ENCODE measurements around the gene ULK4. TPM values are rescaled to one million over a fixed set of nuclear protein-coding genes. Genes with fewer than 3 reads are reported as not detected.

The ULK4 gene
- polyA plus RNA-seq, 1 of the 3 experiments (the other 2 are of a cell fraction): 6.2 TPM

DNA sequence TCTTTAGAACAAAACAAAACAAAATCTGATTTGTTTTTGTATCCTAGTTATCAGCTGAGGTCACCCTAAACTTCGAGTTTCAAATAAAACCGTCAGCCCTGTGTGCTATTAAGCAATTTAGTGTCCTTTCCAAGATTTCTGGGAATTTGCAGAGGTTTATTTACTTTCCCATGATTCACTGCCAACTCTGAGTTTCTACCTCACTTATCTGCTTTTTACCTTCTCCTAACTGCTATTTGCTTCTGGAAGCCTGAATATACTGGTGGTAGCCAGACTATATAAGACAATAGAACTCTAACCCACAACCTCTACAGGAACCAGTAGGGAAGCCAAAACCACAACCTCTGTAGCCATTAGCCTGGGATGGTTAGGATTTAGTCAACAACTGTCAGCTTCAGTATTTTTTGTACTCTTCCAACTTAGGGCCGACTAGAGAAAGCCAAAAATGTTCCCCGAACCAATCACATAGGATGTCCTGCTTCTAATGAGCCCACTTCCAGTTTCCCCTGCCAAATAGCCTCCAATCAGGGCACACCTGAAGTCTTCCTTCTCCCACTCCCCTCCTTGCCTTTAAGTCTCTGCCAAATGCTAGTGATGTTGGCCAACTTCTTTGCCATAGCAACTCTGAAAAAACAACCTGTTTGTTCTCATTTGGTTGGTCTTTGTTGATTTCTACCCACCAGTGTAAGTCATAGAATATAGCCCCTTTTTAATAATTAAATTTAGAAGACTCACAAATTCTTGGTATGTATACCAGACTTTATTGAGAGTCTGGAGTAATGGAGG, 273.1 kb downstream of the ULK4 start (continued):
- TF ChIP-seq, protein P1, sequence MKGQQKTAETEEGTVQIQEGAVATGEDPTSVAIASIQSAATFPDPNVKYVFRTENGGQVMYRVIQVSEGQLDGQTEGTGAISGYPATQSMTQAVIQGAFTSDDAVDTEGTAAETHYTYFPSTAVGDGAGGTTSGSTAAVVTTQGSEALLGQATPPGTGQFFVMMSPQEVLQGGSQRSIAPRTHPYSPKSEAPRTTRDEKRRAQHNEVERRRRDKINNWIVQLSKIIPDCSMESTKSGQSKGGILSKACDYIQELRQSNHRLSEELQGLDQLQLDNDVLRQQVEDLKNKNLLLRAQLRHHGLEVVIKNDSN (IDR thresholded peaks at IDR 0.05; ENCODE audit: borderline replicate concordance, low read depth): no peak
- TF ChIP-seq, protein P2, sequence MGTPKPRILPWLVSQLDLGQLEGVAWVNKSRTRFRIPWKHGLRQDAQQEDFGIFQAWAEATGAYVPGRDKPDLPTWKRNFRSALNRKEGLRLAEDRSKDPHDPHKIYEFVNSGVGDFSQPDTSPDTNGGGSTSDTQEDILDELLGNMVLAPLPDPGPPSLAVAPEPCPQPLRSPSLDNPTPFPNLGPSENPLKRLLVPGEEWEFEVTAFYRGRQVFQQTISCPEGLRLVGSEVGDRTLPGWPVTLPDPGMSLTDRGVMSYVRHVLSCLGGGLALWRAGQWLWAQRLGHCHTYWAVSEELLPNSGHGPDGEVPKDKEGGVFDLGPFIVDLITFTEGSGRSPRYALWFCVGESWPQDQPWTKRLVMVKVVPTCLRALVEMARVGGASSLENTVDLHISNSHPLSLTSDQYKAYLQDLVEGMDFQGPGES (IDR thresholded peaks at IDR 0.05; ENCODE audit: low read depth, low read length): no peak

DNA sequence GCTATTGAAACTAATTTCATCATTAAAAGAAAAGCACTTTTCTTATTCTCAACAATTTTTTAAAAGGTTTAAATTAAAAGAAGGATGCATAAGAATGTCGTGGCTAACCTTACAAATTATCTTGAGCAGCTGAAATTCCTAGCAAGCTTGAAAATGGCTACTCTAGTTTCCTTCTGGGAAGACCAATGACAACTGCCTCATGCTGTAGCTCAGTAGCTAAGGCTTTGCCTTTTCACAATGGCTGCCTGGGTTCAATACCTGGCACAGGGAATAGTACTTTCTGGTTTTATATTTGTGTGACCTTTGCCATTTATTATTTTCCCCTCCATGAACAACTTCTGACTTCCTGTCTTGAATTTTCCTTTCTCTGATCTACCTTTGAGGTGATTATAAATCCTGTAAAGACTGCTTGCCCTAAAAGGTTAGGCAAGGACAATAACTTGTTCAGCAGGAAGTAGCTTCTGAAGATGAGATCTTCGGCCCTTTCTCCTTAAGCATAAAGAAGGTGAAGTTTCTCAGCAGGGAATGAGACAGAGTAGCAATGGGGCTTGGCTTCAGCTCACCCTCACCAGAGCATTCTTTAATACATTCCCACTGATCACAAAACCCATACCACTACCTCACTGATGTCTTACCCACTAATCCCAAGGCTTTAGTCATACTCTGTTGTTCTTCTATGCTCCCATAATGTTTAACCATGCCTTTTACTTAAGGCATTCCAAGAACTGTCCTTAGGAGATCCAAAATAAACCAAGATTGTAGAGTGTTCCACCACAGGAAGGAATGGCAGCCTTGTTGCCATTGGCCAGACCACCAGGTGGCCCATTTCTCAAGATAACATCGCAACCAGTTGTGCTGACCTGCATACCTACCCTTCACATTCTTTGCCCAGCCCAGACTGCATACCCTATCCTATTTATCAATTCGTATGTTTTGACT, 276.8 kb downstream of the ULK4 start:
- Histone ChIP-seq H3K27me3 (ENCODE audit: insufficient read depth) (no peaks in the 10 kb centered on the region), H3K27ac (ENCODE audit: low read depth in 2 of 2, low read length in 1 of 2) (no peak overlapping the region), H3K9me3 (no peaks in the 10 kb centered on the region), H3K79me2 (ENCODE audit: insufficient read depth) (no peaks in the 10 kb centered on the region), H3F3A (replicated peaks; ENCODE audit: insufficient read depth) (no peaks in the 10 kb centered on the region), H3K4me1 (ENCODE audit: control insufficient read depth in 1 of 2, insufficient read depth in 2 of 2, low read depth in 1 of 2, low read length in 1 of 2) (no peaks in the 10 kb centered on the region), H3K4me3 (ENCODE audit: low read depth in 2 of 2, low read length in 1 of 2) (no peak overlapping the region), H3K9ac (no peak overlapping the region), H3K9me2 (no peaks in the 10 kb centered on the region), H3K4me2 (no peak overlapping the region), H4K20me1 (ENCODE audit: insufficient read depth) (no peaks in the 10 kb centered on the region), H3K36me3 (replicated peaks in 1 of 2; ENCODE audit: control insufficient read depth in 1 of 2, insufficient read depth in 2 of 2, low read length in 1 of 2) (peaks cover 2 to 4% of the 10 kb centered on the region in 2 experiments), H2AFZ (ENCODE audit: low read depth) (no peak overlapping the region)
- DNase-seq: no peak
- ChIA-PET POLR2A (no interaction called here), CTCF (interaction anchor here (1.4 kb wide), 1 partner anchor 10 kb away, joined by 4 read pairs; no protein-coding TSS in a partner anchor)
- 87% methylated on average over 4 of the region's 4 CpGs for WGBS (ENCODE audit: low lambda C conversion rate)
- TF ChIP-seq, protein P3, sequence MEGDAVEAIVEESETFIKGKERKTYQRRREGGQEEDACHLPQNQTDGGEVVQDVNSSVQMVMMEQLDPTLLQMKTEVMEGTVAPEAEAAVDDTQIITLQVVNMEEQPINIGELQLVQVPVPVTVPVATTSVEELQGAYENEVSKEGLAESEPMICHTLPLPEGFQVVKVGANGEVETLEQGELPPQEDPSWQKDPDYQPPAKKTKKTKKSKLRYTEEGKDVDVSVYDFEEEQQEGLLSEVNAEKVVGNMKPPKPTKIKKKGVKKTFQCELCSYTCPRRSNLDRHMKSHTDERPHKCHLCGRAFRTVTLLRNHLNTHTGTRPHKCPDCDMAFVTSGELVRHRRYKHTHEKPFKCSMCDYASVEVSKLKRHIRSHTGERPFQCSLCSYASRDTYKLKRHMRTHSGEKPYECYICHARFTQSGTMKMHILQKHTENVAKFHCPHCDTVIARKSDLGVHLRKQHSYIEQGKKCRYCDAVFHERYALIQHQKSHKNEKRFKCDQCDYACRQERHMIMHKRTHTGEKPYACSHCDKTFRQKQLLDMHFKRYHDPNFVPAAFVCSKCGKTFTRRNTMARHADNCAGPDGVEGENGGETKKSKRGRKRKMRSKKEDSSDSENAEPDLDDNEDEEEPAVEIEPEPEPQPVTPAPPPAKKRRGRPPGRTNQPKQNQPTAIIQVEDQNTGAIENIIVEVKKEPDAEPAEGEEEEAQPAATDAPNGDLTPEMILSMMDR (IDR thresholded peaks at IDR 0.05): no peak
- TF ChIP-seq SMC3 (IDR thresholded peaks at IDR 0.05; ENCODE audit: low read depth, low read length): no peak
- TF ChIP-seq GABPA (IDR thresholded peaks at IDR 0.05; ENCODE audit: low read depth): no peak
- TF ChIP-seq POLR2AphosphoS5 (IDR thresholded peaks at IDR 0.05; ENCODE audit: low read depth, low read length): no peak
- no peak for TF ChIP-seq FOSL2 (IDR thresholded peaks at IDR 0.05; ENCODE audit: borderline replicate concordance, low read depth)
- no peak for TF ChIP-seq EP300 (IDR thresholded peaks at IDR 0.05; ENCODE audit: borderline replicate concordance in 1 of 2, low read depth in 1 of 2, low read length in 1 of 2)
- TF ChIP-seq, protein P4, sequence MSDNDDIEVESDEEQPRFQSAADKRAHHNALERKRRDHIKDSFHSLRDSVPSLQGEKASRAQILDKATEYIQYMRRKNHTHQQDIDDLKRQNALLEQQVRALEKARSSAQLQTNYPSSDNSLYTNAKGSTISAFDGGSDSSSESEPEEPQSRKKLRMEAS (IDR thresholded peaks at IDR 0.05; ENCODE audit: low read depth): no peak
- no peak for TF ChIP-seq RXRA (IDR thresholded peaks at IDR 0.05; ENCODE audit: borderline replicate concordance, low read depth)
